ENCODE data around the gene GINS2. TPM values are rescaled to one million over a fixed set of nuclear protein-coding genes. Genes with fewer than 3 reads are reported as not detected.

The GINS2 gene
- total RNA-seq, 1 experiment from 2014 or later: 53.3 TPM

DNA sequence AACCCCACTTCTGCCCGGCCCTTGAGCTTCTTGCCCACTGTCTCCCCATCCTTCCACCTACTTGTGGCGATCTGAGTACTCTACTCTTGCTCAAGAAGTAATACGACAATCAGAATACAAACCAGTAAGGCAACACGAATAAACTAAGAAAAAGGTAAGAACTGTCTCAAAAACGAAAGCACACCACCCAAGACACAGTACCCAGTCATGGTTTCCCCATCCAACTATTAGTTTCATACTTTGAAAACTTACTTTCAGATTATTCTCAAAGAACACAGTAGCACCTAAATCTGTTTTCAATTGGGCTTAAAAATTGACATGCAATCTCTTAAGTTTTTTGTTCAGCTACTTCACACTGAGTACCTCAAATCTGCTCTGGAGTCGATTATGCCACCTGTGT is 13.9 kb downstream of the GINS2 start:
- DNase-seq (ENCODE audit: low read depth, low spot score) (no peak), ATAC-seq (no peak)
- H4K20me1 ChIP-seq (ENCODE audit: insufficient read depth): peaks cover 1% of the 10 kb centered on the region; the same call in 1 of the 2 replicates
- H3K9ac ChIP-seq (ENCODE audit: low read length): no peak overlapping the region
- no peaks in the 10 kb centered on the region for H3K9me2 ChIP-seq (ENCODE audit: insufficient read depth)
- TF ChIP-seq SRF (IDR thresholded peaks at IDR 0.05; ENCODE audit: low read depth): no peak
- TF ChIP-seq, protein P1, sequence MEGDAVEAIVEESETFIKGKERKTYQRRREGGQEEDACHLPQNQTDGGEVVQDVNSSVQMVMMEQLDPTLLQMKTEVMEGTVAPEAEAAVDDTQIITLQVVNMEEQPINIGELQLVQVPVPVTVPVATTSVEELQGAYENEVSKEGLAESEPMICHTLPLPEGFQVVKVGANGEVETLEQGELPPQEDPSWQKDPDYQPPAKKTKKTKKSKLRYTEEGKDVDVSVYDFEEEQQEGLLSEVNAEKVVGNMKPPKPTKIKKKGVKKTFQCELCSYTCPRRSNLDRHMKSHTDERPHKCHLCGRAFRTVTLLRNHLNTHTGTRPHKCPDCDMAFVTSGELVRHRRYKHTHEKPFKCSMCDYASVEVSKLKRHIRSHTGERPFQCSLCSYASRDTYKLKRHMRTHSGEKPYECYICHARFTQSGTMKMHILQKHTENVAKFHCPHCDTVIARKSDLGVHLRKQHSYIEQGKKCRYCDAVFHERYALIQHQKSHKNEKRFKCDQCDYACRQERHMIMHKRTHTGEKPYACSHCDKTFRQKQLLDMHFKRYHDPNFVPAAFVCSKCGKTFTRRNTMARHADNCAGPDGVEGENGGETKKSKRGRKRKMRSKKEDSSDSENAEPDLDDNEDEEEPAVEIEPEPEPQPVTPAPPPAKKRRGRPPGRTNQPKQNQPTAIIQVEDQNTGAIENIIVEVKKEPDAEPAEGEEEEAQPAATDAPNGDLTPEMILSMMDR (IDR thresholded peaks at IDR 0.05 in 2 of 3, conservative IDR thresholded peaks at IDR 0.05 in 1 of 3; ENCODE audit: borderline replicate concordance in 1 of 3, insufficient read depth in 1 of 3, low read depth in 2 of 3, low read length in 2 of 3): no peak
- TF ChIP-seq ZFX (IDR thresholded peaks at IDR 0.05): no peak
- TF ChIP-seq RAD21 (IDR thresholded peaks at IDR 0.05; ENCODE audit: low read depth): no peak
- TF ChIP-seq SIN3A (IDR thresholded peaks at IDR 0.05; ENCODE audit: low read depth): no peak
- TF ChIP-seq EZH2 (IDR thresholded peaks at IDR 0.05): no peak
- TF ChIP-seq YY1 (IDR thresholded peaks at IDR 0.05; ENCODE audit: extremely low read depth, insufficient replicate concordance, low read depth, low read length): no peak
- TF ChIP-seq ZNF274 (IDR thresholded peaks at IDR 0.05; ENCODE audit: low read depth, low read length): no peak
- TF ChIP-seq, protein P2, sequence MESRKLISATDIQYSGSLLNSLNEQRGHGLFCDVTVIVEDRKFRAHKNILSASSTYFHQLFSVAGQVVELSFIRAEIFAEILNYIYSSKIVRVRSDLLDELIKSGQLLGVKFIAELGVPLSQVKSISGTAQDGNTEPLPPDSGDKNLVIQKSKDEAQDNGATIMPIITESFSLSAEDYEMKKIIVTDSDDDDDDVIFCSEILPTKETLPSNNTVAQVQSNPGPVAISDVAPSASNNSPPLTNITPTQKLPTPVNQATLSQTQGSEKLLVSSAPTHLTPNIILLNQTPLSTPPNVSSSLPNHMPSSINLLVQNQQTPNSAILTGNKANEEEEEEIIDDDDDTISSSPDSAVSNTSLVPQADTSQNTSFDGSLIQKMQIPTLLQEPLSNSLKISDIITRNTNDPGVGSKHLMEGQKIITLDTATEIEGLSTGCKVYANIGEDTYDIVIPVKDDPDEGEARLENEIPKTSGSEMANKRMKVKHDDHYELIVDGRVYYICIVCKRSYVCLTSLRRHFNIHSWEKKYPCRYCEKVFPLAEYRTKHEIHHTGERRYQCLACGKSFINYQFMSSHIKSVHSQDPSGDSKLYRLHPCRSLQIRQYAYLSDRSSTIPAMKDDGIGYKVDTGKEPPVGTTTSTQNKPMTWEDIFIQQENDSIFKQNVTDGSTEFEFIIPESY (IDR thresholded peaks at IDR 0.05; ENCODE audit: extremely low read depth, insufficient replicate concordance, low read length): no peak
- TF ChIP-seq SP1 (IDR thresholded peaks at IDR 0.05; ENCODE audit: low read depth): no peak
- TF ChIP-seq FOSL1 (IDR thresholded peaks at IDR 0.05; ENCODE audit: low read depth): no peak
- no peak for TF ChIP-seq EZH2phosphoT487 (IDR thresholded peaks at IDR 0.05; ENCODE audit: borderline replicate concordance)
- TF ChIP-seq JUND (IDR thresholded peaks at IDR 0.05): no peak
- RAD21 ChIA-PET (ENCODE audit: low non-redundant PET in 1 of 2, low total read pairs in 2 of 2, uncharacterized antibody in 2 of 2, unreplicated experiment in 2 of 2): interaction anchor here in 1 of 2 experiments (0.6 kb wide), 1 partner anchor 111 kb away, joined by 3 read pairs; no protein-coding TSS in a partner anchor
- no peaks in the 10 kb centered on the region for H3K27me3 ChIP-seq (ENCODE audit: insufficient read depth, low read length)
- no peaks in the 10 kb centered on the region for H3K79me2 ChIP-seq (ENCODE audit: insufficient read depth, low read length)
- no peaks in the 10 kb centered on the region for H3K9me3 ChIP-seq (ENCODE audit: control insufficient read depth in 1 of 2, insufficient read depth in 1 of 2, low read depth in 1 of 2, low read length in 2 of 2)
- CTCF ChIA-PET: interaction anchor here (0.6 to 1.7 kb wide), 7 partner anchors 11 to 86 kb away, joined by 3 to 12 read pairs (median 4); no protein-coding TSS in a partner anchor
- POLR2A ChIA-PET: interaction anchor here (1.1 kb wide), 1 partner anchor 9 kb away, joined by 3 read pairs; no protein-coding TSS in a partner anchor
- no peak overlapping the region for H3K4me2 ChIP-seq (ENCODE audit: low read length)
- BruUV-seq (replicated peaks): no TSS peak
- intact Hi-C loops (cut with micrococcal nuclease): loop anchor here (1.0 to 2.0 kb wide), 2 partner anchors 44 to 84 kb away; no protein-coding TSS in a partner anchor
- no peak overlapping the region for H2AFZ ChIP-seq (ENCODE audit: low read depth, low read length, poor library complexity, severe bottlenecking)
- no peak overlapping the region for H3K27ac ChIP-seq (ENCODE audit: low read depth, low read length)
- H3K4me1 ChIP-seq (ENCODE audit: control insufficient read depth in 1 of 2, insufficient read depth in 2 of 2, low read length in 2 of 2): no peaks in the 10 kb centered on the region
- H3K4me3 ChIP-seq (replicated peaks in 1 of 2; ENCODE audit: low read depth in 1 of 2, low read length in 2 of 2): no peak overlapping the region
- H3K36me3 ChIP-seq (ENCODE audit: control insufficient read depth in 1 of 2, insufficient read depth in 2 of 2, low read length in 2 of 2): peaks cover 69 to 75% of the 10 kb centered on the region in 2 experiments; a peak in 3 of 4 replicates
